Measurements from ENCODE around the gene GPR158.

The GPR158 gene

GRCh38 chr10:25631471-25631870 is 456.7 kb downstream of the GPR158 start:
- H3K4me1 ChIP-seq (ENCODE audit: control insufficient read depth, insufficient read depth, low read length, unreplicated experiment) = no peaks in the 10 kb centered on the region
- H3K36me3 ChIP-seq (ENCODE audit: insufficient read depth, low read length) = no peaks in the 10 kb centered on the region
- H3K79me2 ChIP-seq (ENCODE audit: control insufficient read depth, insufficient read depth, low read length, unreplicated experiment) = no peaks in the 10 kb centered on the region
- H3K27me3 ChIP-seq (ENCODE audit: insufficient read depth, low read length) = no peaks in the 10 kb centered on the region
- H2AFZ ChIP-seq (ENCODE audit: low read length, unreplicated experiment) = no peak overlapping the region
- no peak overlapping the region for H3K4me3 ChIP-seq (ENCODE audit: low read depth, low read length)
- no peak overlapping the region for H3K27ac ChIP-seq (ENCODE audit: low read depth, low read length)

- no peak overlapping the region for H3K4me3 ChIP-seq (ENCODE audit: low read depth, low read length)
Observed at GRCh38 chr10:25632802-25633201, 458.0 kb downstream of the GPR158 start.

GRCh38 chr10:25633542-25633941 is 458.7 kb downstream of the GPR158 start:
- no peaks in the 10 kb centered on the region for H3K36me3 ChIP-seq (ENCODE audit: insufficient read depth, low read length)

More at GRCh38 chr10:25632802-25633201, 458.0 kb downstream of the GPR158 start:
- Histone ChIP-seq H3K36me3 (ENCODE audit: insufficient read depth, low read length) (no peaks in the 10 kb centered on the region), H3K27ac (ENCODE audit: low read depth, low read length) (no peak overlapping the region), H2AFZ (ENCODE audit: low read length, unreplicated experiment) (no peak overlapping the region), H3K4me1 (ENCODE audit: control insufficient read depth, insufficient read depth, low read length, unreplicated experiment) (no peaks in the 10 kb centered on the region), H3K27me3 (ENCODE audit: insufficient read depth, low read length) (no peaks in the 10 kb centered on the region), H3K79me2 (ENCODE audit: control insufficient read depth, insufficient read depth, low read length, unreplicated experiment) (no peaks in the 10 kb centered on the region)

GRCh38 chr10:25639646-25640045 is 464.8 kb downstream of the GPR158 start:
- Histone ChIP-seq H2AFZ (ENCODE audit: low read length, unreplicated experiment) (no peak overlapping the region), H3K36me3 (ENCODE audit: insufficient read depth, low read length) (no peaks in the 10 kb centered on the region), H3K4me3 (ENCODE audit: low read depth, low read length) (no peak overlapping the region), H3K79me2 (ENCODE audit: control insufficient read depth, insufficient read depth, low read length, unreplicated experiment) (no peaks in the 10 kb centered on the region), H3K4me1 (ENCODE audit: control insufficient read depth, insufficient read depth, low read length, unreplicated experiment) (no peaks in the 10 kb centered on the region), H3K27ac (ENCODE audit: low read depth, low read length) (no peak overlapping the region), H3K27me3 (ENCODE audit: insufficient read depth, low read length) (no peaks in the 10 kb centered on the region)

More at GRCh38 chr10:25633542-25633941, 458.7 kb downstream of the GPR158 start:
- H3K27ac ChIP-seq (ENCODE audit: low read depth, low read length) = no peak overlapping the region
- no peaks in the 10 kb centered on the region for H3K4me1 ChIP-seq (ENCODE audit: control insufficient read depth, insufficient read depth, low read length, unreplicated experiment)
- no peak overlapping the region for H3K4me3 ChIP-seq (ENCODE audit: low read depth, low read length)
- no peaks in the 10 kb centered on the region for H3K27me3 ChIP-seq (ENCODE audit: insufficient read depth, low read length)
- no peak overlapping the region for H2AFZ ChIP-seq (ENCODE audit: low read length, unreplicated experiment)
- no peaks in the 10 kb centered on the region for H3K79me2 ChIP-seq (ENCODE audit: control insufficient read depth, insufficient read depth, low read length, unreplicated experiment)

GRCh38 chr10:25641595-25641994 is 466.8 kb downstream of the GPR158 start:
- H3K79me2 ChIP-seq (ENCODE audit: control insufficient read depth, insufficient read depth, low read length, unreplicated experiment) = no peaks in the 10 kb centered on the region
- no peak overlapping the region for H3K4me3 ChIP-seq (ENCODE audit: low read depth, low read length)
- H3K4me1 ChIP-seq (ENCODE audit: control insufficient read depth, insufficient read depth, low read length, unreplicated experiment) = no peaks in the 10 kb centered on the region
- H3K27me3 ChIP-seq (ENCODE audit: insufficient read depth, low read length) = no peaks in the 10 kb centered on the region
- H3K27ac ChIP-seq (ENCODE audit: low read depth, low read length) = no peak overlapping the region
- no peaks in the 10 kb centered on the region for H3K36me3 ChIP-seq (ENCODE audit: insufficient read depth, low read length)
- H2AFZ ChIP-seq (ENCODE audit: low read length, unreplicated experiment) = no peak overlapping the region

GRCh38 chr10:25642721-25643120 is 467.9 kb downstream of the GPR158 start:
- Histone ChIP-seq H3K27me3 (ENCODE audit: insufficient read depth, low read length) (no peaks in the 10 kb centered on the region), H3K4me1 (ENCODE audit: control insufficient read depth, insufficient read depth, low read length, unreplicated experiment) (no peaks in the 10 kb centered on the region), H3K27ac (ENCODE audit: low read depth, low read length) (no peak overlapping the region), H3K36me3 (ENCODE audit: insufficient read depth, low read length) (no peaks in the 10 kb centered on the region), H3K79me2 (ENCODE audit: control insufficient read depth, insufficient read depth, low read length, unreplicated experiment) (no peaks in the 10 kb centered on the region), H3K4me3 (ENCODE audit: low read depth, low read length) (no peak overlapping the region), H2AFZ (ENCODE audit: low read length, unreplicated experiment) (no peak overlapping the region)

- Histone ChIP-seq H3K79me2 (ENCODE audit: control insufficient read depth, insufficient read depth, low read length, unreplicated experiment) (no peaks in the 10 kb centered on the region), H3K36me3 (ENCODE audit: insufficient read depth, low read length) (no peaks in the 10 kb centered on the region), H3K27ac (ENCODE audit: low read depth, low read length) (no peak overlapping the region), H3K4me1 (ENCODE audit: control insufficient read depth, insufficient read depth, low read length, unreplicated experiment) (no peaks in the 10 kb centered on the region), H3K4me3 (ENCODE audit: low read depth, low read length) (no peak overlapping the region), H3K27me3 (ENCODE audit: insufficient read depth, low read length) (no peaks in the 10 kb centered on the region), H2AFZ (ENCODE audit: low read length, unreplicated experiment) (no peak overlapping the region)
Observed at GRCh38 chr10:25646371-25646770, 471.6 kb downstream of the GPR158 start.

- Histone ChIP-seq H3K79me2 (ENCODE audit: control insufficient read depth, insufficient read depth, low read length, unreplicated experiment) (no peaks in the 10 kb centered on the region), H3K4me3 (ENCODE audit: low read depth, low read length) (no peak overlapping the region), H3K4me1 (ENCODE audit: control insufficient read depth, insufficient read depth, low read length, unreplicated experiment) (no peaks in the 10 kb centered on the region), H3K27me3 (ENCODE audit: insufficient read depth, low read length) (no peaks in the 10 kb centered on the region), H3K36me3 (ENCODE audit: insufficient read depth, low read length) (no peaks in the 10 kb centered on the region), H3K27ac (ENCODE audit: low read depth, low read length) (no peak overlapping the region), H2AFZ (ENCODE audit: low read length, unreplicated experiment) (no peak overlapping the region)
Observed at GRCh38 chr10:25651534-25651933, 476.7 kb downstream of the GPR158 start.
